ENCODE measurements around the gene NECTIN4.

NECTIN4 gene

GRCh38 chr1:161068306-161069234 is 20.8 kb downstream of the NECTIN4 start:
- TF ChIP-seq GATA2 (IDR thresholded peaks at IDR 0.05; ENCODE audit: low read depth, low read length) (no peak), GATA3 (IDR thresholded peaks at IDR 0.05; ENCODE audit: low read depth, low read length) (no peak)

- TF ChIP-seq GATA3 (IDR thresholded peaks at IDR 0.05; ENCODE audit: low read depth, low read length): no peak
Observed at GRCh38 chr1:161066694-161067093, 22.7 kb downstream of the NECTIN4 start.

- no peak for TF ChIP-seq GATA2 (IDR thresholded peaks at IDR 0.05; ENCODE audit: low read depth, low read length)
- no peak for TF ChIP-seq GATA3 (IDR thresholded peaks at IDR 0.05; ENCODE audit: low read depth, low read length)
Observed at GRCh38 chr1:161061419-161061818, 27.9 kb downstream of the NECTIN4 start.

GRCh38 chr1:161059293-161059692 is 30.1 kb downstream of the NECTIN4 start:
- no peak for TF ChIP-seq GATA3 (IDR thresholded peaks at IDR 0.05; ENCODE audit: low read depth, low read length)
- TF ChIP-seq GATA2 (IDR thresholded peaks at IDR 0.05; ENCODE audit: low read depth, low read length): no peak

GRCh38 chr1:161054805-161055204 is 34.6 kb downstream of the NECTIN4 start:
- TF ChIP-seq GATA3 (IDR thresholded peaks at IDR 0.05; ENCODE audit: low read depth, low read length) (no peak), GATA2 (IDR thresholded peaks at IDR 0.05; ENCODE audit: low read depth, low read length) (no peak)

- TF ChIP-seq GATA3 (IDR thresholded peaks at IDR 0.05; ENCODE audit: low read depth, low read length) (no peak), GATA2 (IDR thresholded peaks at IDR 0.05; ENCODE audit: low read depth, low read length) (no peak)
Observed at GRCh38 chr1:161054232-161054631, 35.1 kb downstream of the NECTIN4 start.

GRCh38 chr1:161052899-161053298 is 36.5 kb downstream of the NECTIN4 start:
- TF ChIP-seq GATA2 (IDR thresholded peaks at IDR 0.05; ENCODE audit: low read depth, low read length) (no peak), GATA3 (IDR thresholded peaks at IDR 0.05; ENCODE audit: low read depth, low read length) (no peak)

GRCh38 chr1:161051219-161051618 is 38.1 kb downstream of the NECTIN4 start:
- TF ChIP-seq GATA2 (IDR thresholded peaks at IDR 0.05; ENCODE audit: low read depth, low read length): no peak
- TF ChIP-seq GATA3 (IDR thresholded peaks at IDR 0.05; ENCODE audit: low read depth, low read length): no peak

- TF ChIP-seq GATA2 (IDR thresholded peaks at IDR 0.05; ENCODE audit: low read depth, low read length) (no peak), GATA3 (IDR thresholded peaks at IDR 0.05; ENCODE audit: low read depth, low read length) (no peak)
Observed at GRCh38 chr1:161048949-161049722, 40.2 kb downstream of the NECTIN4 start.

- TF ChIP-seq GATA3 (IDR thresholded peaks at IDR 0.05; ENCODE audit: low read depth, low read length): no peak
- no peak for TF ChIP-seq GATA2 (IDR thresholded peaks at IDR 0.05; ENCODE audit: low read depth, low read length)
Observed at GRCh38 chr1:161047436-161048420, 41.6 kb downstream of the NECTIN4 start.

- TF ChIP-seq GATA2 (IDR thresholded peaks at IDR 0.05; ENCODE audit: low read depth, low read length) (no peak), GATA3 (IDR thresholded peaks at IDR 0.05; ENCODE audit: low read depth, low read length) (no peak)
Observed at GRCh38 chr1:161046605-161047228, 42.6 kb downstream of the NECTIN4 start.

GRCh38 chr1:161045736-161046604 is 43.4 kb downstream of the NECTIN4 start, which contains the start of gene USF1:
Gene USF1 (minus strand): TSS chr1:161045977. CDS start chr1:161043275, 2,702 bp downstream.
- TF ChIP-seq GATA3 (IDR thresholded peaks at IDR 0.05; ENCODE audit: low read depth, low read length) (no peak), GATA2 (IDR thresholded peaks at IDR 0.05; ENCODE audit: low read depth, low read length) (peak; percentile 38)

Data from SH-SY5Y (cell line).